SK-N-SH (cell line): ENCODE measurements around the gene VPS36. TPM values are rescaled to one million over a fixed set of nuclear protein-coding genes. Genes with fewer than 3 reads are reported as not detected.
"Not testable (repeated sequence)": the region's sequence is repeated elsewhere in the genome, so short reads cannot be mapped to it uniquely, and the experiment has no call there.

Source experiments
- CTCF ChIA-PET: fragments of 300-600, 350-600 bp; formaldehyde crosslinking; extraction: SDS; loops from one replicate; lab custom pipeline; 2021; lab: Yijun Ruan, JAX
- POLR2A ChIA-PET: fragments of 350-600 bp; sonication (Branson Sonifier 250); formaldehyde crosslinking; extraction: SDS; loops from one replicate; lab custom pipeline; 2020; ENCODE audit warnings: antibody characterized with exemption, inconsistent platforms; lab: Yijun Ruan, JAX
- DNase-seq: peaks from one replicate; pipeline ENCODE4 v3.0.0; 2012
- H2AFZ ChIP-seq: fragments of 200-600 bp; sonication (generic); 2 replicates; pipeline ENCODE4 v1.8.1; 2016; ENCODE audit warnings: antibody characterized with exemption, mild to moderate bottlenecking, low read depth
- H3F3A ChIP-seq: fragments of 200-600 bp; sonication (generic); replicated peaks from 2 replicates; pipeline ENCODE3; 2016; ENCODE audit warnings: antibody characterized with exemption, mild to moderate bottlenecking; ENCODE audit not compliant: insufficient read depth
- H3K27ac ChIP-seq, 2 experiments: fragments of 200-500 bp in 1 of 2; fragments of 200-600 bp in 1 of 2; sonication (Bioruptor generic) in 1 of 2; sonication (generic), shearing (Covaris generic) in 1 of 2; 2 replicates each; pipeline versions ENCODE4 v1.5.1 to v1.6.1; 2014 to 2016; ENCODE audit warnings: low read depth in 2 of 2, inconsistent platforms in 1 of 2, low read length in 1 of 2, mild to moderate bottlenecking in 1 of 2, mixed read lengths in 1 of 2
- H3K27me3 ChIP-seq: fragments of 200-600 bp; sonication (generic), shearing (Covaris generic); 2 replicates; pipeline ENCODE4 v1.6.1; 2016; ENCODE audit warnings: mixed run types; ENCODE audit not compliant: insufficient read depth
- H3K36me3 ChIP-seq, 2 experiments: fragments of 200-500 bp in 1 of 2; fragments of 200-600 bp in 1 of 2; sonication (Bioruptor generic) in 1 of 2; sonication (generic) in 1 of 2; replicated peaks in 1 of 2; 2 replicates each; pipeline versions ENCODE3 to v1.5.1; 2014 to 2016; ENCODE audit warnings: low read length in 1 of 2, mild to moderate bottlenecking in 1 of 2; ENCODE audit not compliant: insufficient read depth in 2 of 2, control insufficient read depth in 1 of 2
- H3K4me1 ChIP-seq, 2 experiments: fragments of 200-500 bp in 1 of 2; fragments of 200-600 bp in 1 of 2; sonication (Bioruptor generic) in 1 of 2; sonication (generic), shearing (Covaris generic) in 1 of 2; 2 replicates each; pipeline versions ENCODE4 v1.5.1 to v1.6.1; 2014 to 2016; ENCODE audit warnings: low read depth in 1 of 2, low read length in 1 of 2, mixed run types in 1 of 2; ENCODE audit not compliant: insufficient read depth in 2 of 2, control insufficient read depth in 1 of 2
- H3K4me2 ChIP-seq: fragments of 200-600 bp; sonication (generic), shearing (Covaris generic); 2 replicates; pipeline ENCODE4 v1.6.1; 2017; ENCODE audit warnings: mixed run types
- H3K4me3 ChIP-seq, 2 experiments: fragments of 200-500 bp in 1 of 2; fragments of 200-600 bp in 1 of 2; sonication (Bioruptor generic) in 1 of 2; sonication (generic), shearing (Covaris generic) in 1 of 2; 2 replicates each; pipeline versions ENCODE4 v1.5.1 to v1.8.1; 2014 to 2016; ENCODE audit warnings: low read depth in 2 of 2, inconsistent platforms in 1 of 2, low read length in 1 of 2, mild to moderate bottlenecking in 1 of 2, mixed read lengths in 1 of 2, moderate library complexity in 1 of 2
- H3K79me2 ChIP-seq: fragments of 200-600 bp; sonication (generic); 2 replicates; pipeline ENCODE4 v1.8.1; 2017; ENCODE audit warnings: mild to moderate bottlenecking; ENCODE audit not compliant: insufficient read depth
- H3K9ac ChIP-seq: fragments of 200-600 bp; sonication (generic); 2 replicates; pipeline ENCODE4 v1.6.1; 2017; ENCODE audit warnings: mixed run types
- H3K9me2 ChIP-seq: fragments of 200-600 bp; sonication (generic); 2 replicates; pipeline ENCODE4 v1.6.1; 2017; ENCODE audit warnings: mixed run types
- H3K9me3 ChIP-seq: fragments of 200-600 bp; sonication (generic); 2 replicates; pipeline ENCODE4 v1.6.1; 2017; ENCODE audit warnings: mixed run types, mild to moderate bottlenecking, moderate library complexity
- H4K20me1 ChIP-seq: fragments of 200-600 bp; sonication (generic); 2 replicates; pipeline ENCODE4 v1.6.1; 2017; ENCODE audit warnings: mild to moderate bottlenecking, mixed run types; ENCODE audit not compliant: insufficient read depth
- GABPA ChIP-seq: IDR thresholded peaks from 2 replicates; pipeline ENCODE4 v1.4.0; 2012; ENCODE audit warnings: low read depth, mild to moderate bottlenecking
- RCOR1 ChIP-seq: fragments of 150-350 bp; IDR thresholded peaks from 2 replicates; pipeline ENCODE4 v1.6.1; 2017; ENCODE audit warnings: antibody characterized with exemption, low read length
- RFX5 ChIP-seq: IDR thresholded peaks from 2 replicates; pipeline ENCODE4 v1.6.1; 2012; ENCODE audit warnings: mild to moderate bottlenecking, improper control_type of control experiment, low read length
- USF2 ChIP-seq: fragments of 150-350 bp; IDR thresholded peaks from 2 replicates; pipeline ENCODE4 v1.6.1; 2017; ENCODE audit warnings: antibody characterized with exemption, low read length, low read depth, borderline replicate concordance
- YY1 ChIP-seq: IDR thresholded peaks from 2 replicates; pipeline ENCODE4 v1.4.0; 2012; ENCODE audit warnings: low read depth, mild to moderate bottlenecking
- WGBS: methylation state at CpG from one replicate; pipeline ENCODE4 v1.1.6; 2017; ENCODE audit warnings: low lambda C conversion rate; 5-methylcytosine and 5-hydroxymethylcytosine counted together
- polyA plus RNA-seq, 3 experiments: library from polyadenylated mRNA; depleted of rRNA; stranded (reverse); fragments of >200 nt; gene quantifications; 2 replicates each; pipeline ENCODE4 v1.2.3, GENCODE V29; 2012

The VPS36 gene
- polyA plus RNA-seq, 1 of the 3 experiments (the other 2 are of a cell fraction): 9.9 TPM

GRCh38 chr13:52487078-52487477, 36.6 kb upstream of the VPS36 start:
- H3K4me1 ChIP-seq, H3K36me3 ChIP-seq, H3K27me3 ChIP-seq, CTCF ChIA-PET, H3F3A ChIP-seq, H2AFZ ChIP-seq, H3K4me2 ChIP-seq, POLR2A ChIA-PET, H3K9ac ChIP-seq, H3K4me3 ChIP-seq, H3K79me2 ChIP-seq, DNase-seq, H3K27ac ChIP-seq, H3K9me2 ChIP-seq, H4K20me1 ChIP-seq, H3K9me3 ChIP-seq: not testable (repeated sequence)
- 12% methylated on average over 2 of the region's 2 CpGs for WGBS

DNA sequence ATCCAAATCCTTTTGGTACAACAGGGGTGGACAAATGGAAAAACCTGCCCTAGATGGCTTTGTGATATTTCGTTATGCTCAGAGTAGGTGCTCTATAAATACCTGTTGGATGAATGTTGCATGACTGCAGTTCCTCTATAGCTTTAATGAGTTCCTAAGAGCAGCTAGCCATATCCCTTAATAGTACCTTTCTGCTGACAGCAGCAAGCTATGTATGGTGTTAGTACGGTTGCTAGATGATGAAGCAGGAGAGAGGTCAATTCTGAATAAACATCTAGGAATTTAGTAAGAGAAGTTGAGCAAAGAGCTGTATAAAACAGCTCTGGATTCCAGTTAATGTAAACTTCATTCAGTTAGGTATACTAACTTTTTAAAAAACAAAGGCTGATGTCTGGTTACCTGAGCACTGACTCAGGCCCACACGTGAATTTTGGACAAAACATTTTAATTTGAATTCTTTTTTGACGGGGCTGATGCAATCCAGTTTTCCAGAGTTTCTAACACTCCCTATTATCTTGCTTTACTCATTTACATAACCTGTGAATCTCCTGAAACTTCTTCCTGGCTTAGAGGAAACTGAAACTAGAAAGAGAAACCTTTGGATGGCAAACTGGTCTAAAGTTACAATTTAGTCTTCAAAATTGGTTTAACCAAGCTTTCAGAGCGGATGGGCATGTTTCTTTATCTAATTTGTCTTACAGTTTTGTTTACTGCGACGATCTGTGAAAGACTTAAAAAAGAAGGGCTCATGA, 30.4 kb upstream of the VPS36 start:
- H3K27me3 ChIP-seq, H3K4me1 ChIP-seq, H4K20me1 ChIP-seq, H3K4me3 ChIP-seq, POLR2A ChIA-PET, H3K4me2 ChIP-seq, H2AFZ ChIP-seq, H3K27ac ChIP-seq, H3K9ac ChIP-seq, DNase-seq, H3K9me2 ChIP-seq, H3K79me2 ChIP-seq, H3K9me3 ChIP-seq: not testable (repeated sequence)
- H3K36me3 ChIP-seq: peaks cover 13 to 15% of the 10 kb centered on the region in 2 experiments
- peaks cover 15% of the 10 kb centered on the region for H3F3A ChIP-seq
- CTCF ChIA-PET: interaction anchor here (1.3 kb wide), 1 partner anchor 671 kb away, joined by 5 read pairs; no protein-coding TSS in a partner anchor
- WGBS: 92% methylated on average over 6 of the region's 7 CpGs

GRCh38 chr13:52468487-52468886, 18.1 kb upstream of the VPS36 start:
- H3K4me1 ChIP-seq, H3K9me3 ChIP-seq, H3K4me2 ChIP-seq, DNase-seq, H3K9me2 ChIP-seq, H3K9ac ChIP-seq, H3F3A ChIP-seq, H3K27me3 ChIP-seq, H3K4me3 ChIP-seq, H2AFZ ChIP-seq, H3K27ac ChIP-seq, POLR2A ChIA-PET, H4K20me1 ChIP-seq: not testable (repeated sequence)
- Histone ChIP-seq H3K36me3 (peaks cover 46 to 54% of the 10 kb centered on the region in 2 experiments), H3K79me2 (peaks cover 82% of the 10 kb centered on the region)
- CTCF ChIA-PET: interaction anchor here (1.0 kb wide), 1 partner anchor 125 kb away, joined by 3 read pairs; no protein-coding TSS in a partner anchor
- WGBS: 98% methylated on average over 2 of the region's 2 CpGs

DNA sequence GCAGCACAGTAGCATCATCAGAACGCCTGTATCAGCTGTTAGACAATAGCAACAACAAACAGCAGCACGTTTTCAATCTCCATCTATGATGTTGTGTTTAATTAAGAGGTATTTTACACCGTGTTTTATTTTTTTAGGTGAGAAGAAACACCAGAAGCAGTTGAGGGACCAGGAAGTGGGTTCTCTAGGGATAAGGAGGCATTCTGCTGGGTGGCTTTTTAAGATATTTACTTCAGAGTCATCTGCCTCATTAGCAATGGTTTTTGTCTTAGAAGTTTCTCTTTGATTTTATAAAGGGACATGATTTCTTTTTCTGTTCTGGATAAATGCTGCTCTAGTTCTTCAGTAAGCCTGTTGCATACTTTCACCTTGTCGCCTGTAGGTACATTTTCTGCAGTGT, 13.1 kb upstream of the VPS36 start:
- POLR2A ChIA-PET: no interaction called here
- CTCF ChIA-PET: interaction anchor here (0.6 to 2.5 kb wide), 3 partner anchors 13 to 32 kb away, joined by 3 to 11 read pairs (median 7); partner anchors contain the start of gene VPS36
- 60% methylated on average over 4 of the region's 4 CpGs for WGBS

More for the DNA sequence above, 13.1 kb upstream of the VPS36 start:
- peaks cover 3% of the 10 kb centered on the region; the same call in 1 of the 2 replicates for H4K20me1 ChIP-seq
- H3K27me3 ChIP-seq: no peaks in the 10 kb centered on the region
- peaks cover 7% of the 10 kb centered on the region for H3F3A ChIP-seq
- peaks cover 47 to 49% of the 10 kb centered on the region in 2 experiments for H3K36me3 ChIP-seq
- no peak overlapping the region for H3K27ac ChIP-seq
- TF ChIP-seq RFX5 (no peak), GABPA (no peak), YY1 (no peak), RCOR1 (no peak), USF2 (no peak)
- H2AFZ ChIP-seq: no peak overlapping the region
- H3K4me2 ChIP-seq: no peak overlapping the region
- H3K79me2 ChIP-seq: peaks cover 98% of the 10 kb centered on the region
- DNase-seq: no peak
- H3K9me3 ChIP-seq: no peaks in the 10 kb centered on the region
- no peak overlapping the region for H3K4me3 ChIP-seq
- H3K4me1 ChIP-seq: peaks cover 4 to 10% of the 10 kb centered on the region in 2 experiments; a peak in 3 of 4 replicates
- no peaks in the 10 kb centered on the region for H3K9me2 ChIP-seq
- no peak overlapping the region for H3K9ac ChIP-seq
